CD4-positive, CD25-positive, alpha-beta regulatory T cell (primary cell): Measurements from ENCODE around the gene GMDS. TPM values are rescaled to one million over a fixed set of nuclear protein-coding genes. Genes with fewer than 3 reads are reported as not detected.
"Not testable (repeated sequence)": the region's sequence is repeated elsewhere in the genome, so short reads cannot be mapped to it uniquely, and the experiment has no call there.

ENCODE experiments used
- ATAC-seq, 2 donors: fragments of 150-1000 bp; cut with Tn5 transposase; one replicate each; pipeline ENCODE4 v1.10.0; 2021; ENCODE audit warnings: low read depth in 2 of 2, moderate number of reproducible peaks in 2 of 2, moderate library complexity in 1 of 2
- DNase-seq, 3 donors: peaks; one replicate each; pipeline versions ENCODE4 v3.0.0 to v3.0.0-alpha.2; 2012 to 2022; ENCODE audit warnings: mixed read lengths in 1 of 3
- H3K27ac ChIP-seq: one replicate; pipeline ENCODE4 v1.7.0; 2013; ENCODE audit warnings: mild to moderate bottlenecking, low read length; ENCODE audit not compliant: insufficient read depth, poor library complexity, severe bottlenecking
- H3K27me3 ChIP-seq: one replicate; pipeline ENCODE4 v1.7.0; 2013; ENCODE audit warnings: low read length; ENCODE audit not compliant: control insufficient read depth, insufficient read depth
- H3K36me3 ChIP-seq: one replicate; pipeline ENCODE4 v1.7.0; 2013; ENCODE audit warnings: mild to moderate bottlenecking, low read length, moderate library complexity; ENCODE audit not compliant: control insufficient read depth, insufficient read depth
- H3K4me1 ChIP-seq: 2 replicates; pipeline ENCODE4 v1.7.0; 2013; ENCODE audit warnings: mild to moderate bottlenecking, low read length; ENCODE audit not compliant: insufficient read depth, control insufficient read depth, poor library complexity, severe bottlenecking
- H3K4me3 ChIP-seq: one replicate; pipeline ENCODE4 v1.7.0; 2013; ENCODE audit warnings: low read depth, mild to moderate bottlenecking, low read length, moderate library complexity
- H3K9me3 ChIP-seq, 2 experiments: 1 replicate in 1 of 2; 2 replicates in 1 of 2; pipeline ENCODE4 v1.7.0; 2013; ENCODE audit warnings: low read length in 2 of 2, mild to moderate bottlenecking in 1 of 2, moderate library complexity in 1 of 2; ENCODE audit not compliant: control insufficient read depth in 2 of 2
- H3K27ac Mint-ChIP-seq, 3 donors: one replicate each; pipeline ENCODE4 v1.8.0; 2020 to 2022; ENCODE audit warnings: mild to moderate bottlenecking in 3 of 3, mixed read lengths in 3 of 3, moderate library complexity in 2 of 3
- H3K27me3 Mint-ChIP-seq: one replicate; pipeline ENCODE4 v1.8.0; 2022; ENCODE audit warnings: mild to moderate bottlenecking, mixed read lengths
- H3K36me3 Mint-ChIP-seq: one replicate; pipeline ENCODE4 v1.8.0; 2020; ENCODE audit warnings: mixed read lengths
- H3K4me1 Mint-ChIP-seq, 4 donors: one replicate each; pipeline ENCODE4 v1.8.0; 2020 to 2022; ENCODE audit warnings: mixed read lengths in 4 of 4, mild to moderate bottlenecking in 1 of 4
- H3K4me3 Mint-ChIP-seq, 4 donors: one replicate each; pipeline ENCODE4 v1.8.0; 2020 to 2022; ENCODE audit warnings: mild to moderate bottlenecking in 4 of 4, mixed read lengths in 4 of 4, moderate library complexity in 3 of 4
- H3K9me3 Mint-ChIP-seq, 7 donors: one replicate each; pipeline ENCODE4 v1.8.0; 2020 to 2022; ENCODE audit warnings: mixed read lengths in 7 of 7, mild to moderate bottlenecking in 3 of 7, moderate library complexity in 2 of 7
- polyA plus RNA-seq, 4 donors: library from polyadenylated mRNA; unstranded; fragments of 300-500 nt; fragmentation: Illumina TruSeq; gene quantifications; one replicate each; pipeline ENCODE4 v1.2.3, GENCODE V29; 2021
- total RNA-seq: library from RNA; stranded (reverse); gene quantifications from one replicate; pipeline ENCODE4 v1.2.3, GENCODE V29; 2022

The GMDS gene
- total and polyA plus RNA-seq, 5 donors from 2014 or later, result 17.5 to 23.9 (median 20.2) TPM

DNA sequence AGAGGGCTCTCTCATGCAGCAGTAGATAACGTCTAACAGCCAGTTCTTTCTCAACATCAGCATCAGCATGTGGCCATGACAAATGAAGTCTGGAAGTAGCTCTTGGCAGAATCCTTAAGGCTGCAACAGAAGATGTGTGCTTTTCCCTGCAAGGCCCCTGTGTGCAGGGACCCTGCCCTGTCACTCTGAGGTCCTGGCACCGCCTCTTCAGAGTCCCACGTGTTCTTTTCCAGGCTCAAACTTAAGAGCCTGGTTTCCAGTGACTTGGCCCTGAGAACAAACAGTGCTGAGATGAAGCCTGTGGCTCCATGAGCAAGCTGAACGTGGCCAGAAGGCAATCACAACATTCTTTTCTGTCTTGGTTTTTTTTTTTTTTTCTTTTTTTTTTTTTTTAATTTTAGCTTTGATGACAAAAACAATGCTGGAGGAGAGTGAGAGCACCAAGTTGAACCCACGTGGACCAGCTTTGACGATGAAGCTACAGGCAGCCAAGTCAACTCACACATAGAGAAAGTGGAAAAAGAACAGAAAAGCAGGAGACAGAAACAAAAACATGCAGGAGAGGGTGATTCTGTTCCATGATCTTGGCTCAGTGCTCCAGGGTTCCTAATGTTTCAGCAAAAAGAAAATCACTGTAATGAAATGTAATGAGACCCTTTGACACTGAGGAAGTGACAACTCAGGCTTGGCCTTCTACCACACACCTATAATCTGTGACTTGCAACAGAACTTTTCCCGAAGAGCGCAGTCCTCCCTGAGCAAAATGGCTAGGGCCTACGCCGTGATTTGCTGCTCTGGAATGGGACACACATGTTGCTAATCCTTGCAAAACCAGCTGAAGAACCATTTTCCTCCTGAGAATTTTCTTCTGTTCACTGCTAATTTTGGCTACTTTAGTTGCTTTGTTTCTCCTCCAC lies 549.6 kb downstream of the GMDS start:
- Mint-ChIP-seq H3K9me3 (peaks cover 0 to 12% (median 0%) of the 10 kb centered on the region in 7 donors), H3K27me3 (no peaks in the 10 kb centered on the region), H3K36me3 (peaks cover 16% of the 10 kb centered on the region), H3K4me1 (peaks cover 0 to 4% (median 4%) of the 10 kb centered on the region in 4 donors), H3K27ac (no peak overlapping the region), H3K4me3 (no peak overlapping the region)
- ATAC-seq (no peak), DNase-seq (no peak)
- Histone ChIP-seq H3K4me3 (no peak overlapping the region), H3K9me3 (no peaks in the 10 kb centered on the region), H3K4me1 (no peaks in the 10 kb centered on the region), H3K27me3 (no peaks in the 10 kb centered on the region), H3K36me3 (no peaks in the 10 kb centered on the region), H3K27ac (no peak overlapping the region)

DNA sequence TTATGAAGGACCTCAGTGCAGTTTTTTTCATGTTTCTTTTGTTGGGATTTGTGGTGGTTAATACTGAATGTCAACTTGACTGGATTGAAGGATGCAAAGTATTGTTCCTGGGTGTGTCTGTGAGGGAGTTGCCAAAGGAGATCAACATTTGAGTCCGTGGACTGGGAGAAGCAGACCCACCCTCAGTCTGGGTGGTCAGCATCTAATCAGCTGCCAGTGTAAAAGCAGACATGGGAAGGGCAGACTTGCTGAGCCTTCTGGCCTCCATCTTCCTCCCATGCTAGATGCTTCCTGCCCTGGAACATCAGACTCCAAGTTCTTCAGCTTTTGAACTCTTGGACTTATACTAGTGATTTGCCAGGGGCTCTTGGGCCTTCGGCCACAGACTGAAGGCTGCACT lies 553.6 kb downstream of the GMDS start:
- not testable (repeated sequence) for H3K27ac ChIP-seq, H3K36me3 ChIP-seq, H3K27me3 ChIP-seq, H3K4me1 Mint-ChIP-seq, H3K4me3 ChIP-seq, H3K4me3 Mint-ChIP-seq, H3K27me3 Mint-ChIP-seq, DNase-seq, H3K4me1 ChIP-seq, H3K9me3 ChIP-seq, ATAC-seq, H3K27ac Mint-ChIP-seq
- peaks cover 0 to 12% (median 0%) of the 10 kb centered on the region in 7 donors for H3K9me3 Mint-ChIP-seq
- H3K36me3 Mint-ChIP-seq, result peaks cover 19% of the 10 kb centered on the region

DNA sequence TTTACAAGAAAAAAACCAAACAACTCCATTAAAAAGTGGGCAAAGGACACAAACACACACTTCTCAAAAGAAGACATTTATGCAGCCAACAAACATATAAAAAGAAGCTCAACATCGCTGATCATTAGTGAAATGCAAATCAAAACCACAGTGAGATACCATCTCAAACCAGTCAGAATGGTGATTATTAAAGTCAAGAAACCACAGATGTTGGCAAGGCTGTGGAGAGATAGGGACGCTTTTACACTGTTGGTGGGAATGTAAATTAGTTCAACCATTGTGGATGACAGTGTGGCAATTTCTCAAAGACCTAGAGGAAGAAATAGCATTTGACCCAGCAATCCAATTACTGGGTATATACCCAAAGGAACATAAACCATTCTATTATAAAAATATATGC lies 554.7 kb downstream of the GMDS start:
- not testable (repeated sequence) for ATAC-seq, H3K36me3 ChIP-seq, H3K4me3 ChIP-seq, H3K4me3 Mint-ChIP-seq, H3K9me3 ChIP-seq, H3K27me3 ChIP-seq, H3K27ac ChIP-seq, H3K27me3 Mint-ChIP-seq, H3K4me1 ChIP-seq, H3K27ac Mint-ChIP-seq, H3K4me1 Mint-ChIP-seq, DNase-seq
- Mint-ChIP-seq H3K36me3 (peaks cover 12% of the 10 kb centered on the region), H3K9me3 (peaks cover 0 to 12% (median 0%) of the 10 kb centered on the region in 7 donors)

DNA sequence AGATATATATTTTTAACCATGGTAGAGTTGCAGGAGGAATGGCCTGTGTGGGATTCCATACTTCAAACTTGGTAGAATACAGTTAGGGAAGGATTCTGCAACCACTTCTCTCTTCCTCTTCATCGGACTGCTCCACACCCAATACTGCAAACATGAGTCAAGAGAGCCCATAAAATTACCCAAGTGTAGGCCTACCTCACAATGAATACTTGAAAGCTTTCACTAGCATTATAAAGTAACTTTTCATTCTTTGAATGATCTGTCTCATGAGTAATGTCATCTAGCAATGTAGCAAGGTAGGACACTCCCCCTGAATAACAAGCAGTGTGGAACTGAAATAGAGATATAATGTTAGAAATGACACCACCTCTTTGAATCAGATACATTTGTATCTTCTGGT lies 556.3 kb downstream of the GMDS start:
- no peaks in the 10 kb centered on the region for H3K27me3 Mint-ChIP-seq
- no peak overlapping the region for H3K4me3 ChIP-seq
- DNase-seq, result no peak
- no peaks in the 10 kb centered on the region for H3K27me3 ChIP-seq
- no peaks in the 10 kb centered on the region for H3K4me1 ChIP-seq
- no peaks in the 10 kb centered on the region for H3K9me3 ChIP-seq
- H3K36me3 ChIP-seq, result no peaks in the 10 kb centered on the region
- H3K36me3 Mint-ChIP-seq, result peaks cover 12% of the 10 kb centered on the region
- no peak overlapping the region for H3K27ac ChIP-seq
- H3K4me1 Mint-ChIP-seq, result peaks cover 0 to 6% (median 3%) of the 10 kb centered on the region in 4 donors
- H3K4me3 Mint-ChIP-seq, result no peak overlapping the region
- no peak for ATAC-seq
- no peak overlapping the region for H3K27ac Mint-ChIP-seq
- H3K9me3 Mint-ChIP-seq, result peaks cover 0 to 12% (median 0%) of the 10 kb centered on the region in 7 donors

- no peaks in the 10 kb centered on the region for H3K27me3 ChIP-seq
- H3K27ac Mint-ChIP-seq, result no peak overlapping the region
- H3K27me3 Mint-ChIP-seq, result no peaks in the 10 kb centered on the region
Measured at GRCh38 chr6:1688396-1688795, 557.0 kb downstream of the GMDS start.

GRCh38 chr6:1687402-1687801 lies 558.0 kb downstream of the GMDS start:
- H3K36me3 Mint-ChIP-seq, result peaks cover 8% of the 10 kb centered on the region
- ATAC-seq (no peak), DNase-seq (no peak)
- no peaks in the 10 kb centered on the region for H3K27me3 Mint-ChIP-seq
- H3K36me3 ChIP-seq, result no peaks in the 10 kb centered on the region
- no peak overlapping the region for H3K27ac Mint-ChIP-seq
- H3K4me3 Mint-ChIP-seq, result no peak overlapping the region
- no peak overlapping the region for H3K4me3 ChIP-seq
- no peaks in the 10 kb centered on the region for H3K9me3 ChIP-seq
- H3K27me3 ChIP-seq, result no peaks in the 10 kb centered on the region
- peaks cover 0 to 6% (median 2%) of the 10 kb centered on the region in 4 donors for H3K4me1 Mint-ChIP-seq
- H3K9me3 Mint-ChIP-seq, result peaks cover 0 to under 1% (median 0%) of the 10 kb centered on the region in 7 donors
- H3K4me1 ChIP-seq, result no peaks in the 10 kb centered on the region
- no peak overlapping the region for H3K27ac ChIP-seq

More at GRCh38 chr6:1688396-1688795, 557.0 kb downstream of the GMDS start:
- H3K9me3 Mint-ChIP-seq, result peaks cover 0 to 10% (median 0%) of the 10 kb centered on the region in 7 donors
- no peaks in the 10 kb centered on the region for H3K36me3 ChIP-seq
- H3K4me1 Mint-ChIP-seq, result peaks cover 0 to 6% (median 3%) of the 10 kb centered on the region in 4 donors
- H3K36me3 Mint-ChIP-seq, result peaks cover 12% of the 10 kb centered on the region
- ATAC-seq (no peak), DNase-seq (no peak)
- H3K27ac ChIP-seq, result no peak overlapping the region
- no peak overlapping the region for H3K4me3 ChIP-seq
- H3K9me3 ChIP-seq, result no peaks in the 10 kb centered on the region
- H3K4me1 ChIP-seq, result no peaks in the 10 kb centered on the region
- H3K4me3 Mint-ChIP-seq, result no peak overlapping the region

DNA sequence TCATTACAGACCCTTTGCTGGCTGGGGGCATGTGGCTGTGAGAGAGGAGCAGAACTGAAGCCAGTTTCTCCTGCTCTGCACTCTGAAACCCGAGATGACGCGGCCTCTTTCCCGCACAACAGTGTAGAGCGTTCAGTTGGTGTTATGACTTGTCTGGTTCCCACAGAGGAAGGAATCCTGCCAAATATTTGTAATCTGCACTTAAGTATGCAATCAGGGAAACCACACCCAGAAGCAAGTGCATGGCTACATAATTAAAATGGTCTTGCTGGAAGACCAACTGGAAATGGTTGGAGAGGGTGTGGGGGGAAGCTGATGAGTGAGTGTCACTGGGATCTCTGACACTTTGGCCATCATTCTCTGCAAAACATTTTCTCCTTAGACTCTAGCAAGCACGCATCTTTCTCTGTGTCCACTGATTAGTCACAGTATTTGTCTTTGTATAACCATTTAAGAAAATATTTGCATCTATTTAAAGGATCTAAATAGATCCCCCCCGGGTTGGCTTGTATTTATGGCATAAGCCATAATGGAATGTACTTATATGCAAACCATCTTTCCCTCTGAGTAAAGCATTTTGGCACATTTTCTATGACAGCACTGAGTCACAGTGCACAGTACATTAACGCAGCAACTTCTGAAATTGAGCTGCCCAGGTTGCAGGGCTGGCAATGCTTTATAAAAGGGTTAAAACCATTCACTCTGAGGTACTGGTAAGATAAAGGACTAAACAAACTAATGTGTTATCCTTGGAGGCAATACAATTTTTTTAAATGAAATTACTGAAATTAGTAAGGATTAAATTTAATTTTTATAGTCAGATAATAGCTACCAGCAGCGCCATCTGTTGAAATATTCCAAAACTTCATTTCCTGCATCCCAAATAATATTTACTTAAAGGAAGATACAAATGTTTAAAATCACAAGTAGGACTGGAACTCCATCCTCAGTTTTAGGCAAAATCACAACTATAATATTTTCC lies 559.0 kb downstream of the GMDS start:
- no peaks in the 10 kb centered on the region for H3K9me3 ChIP-seq
- H3K4me1 ChIP-seq, result no peaks in the 10 kb centered on the region
- peaks cover 8% of the 10 kb centered on the region for H3K36me3 Mint-ChIP-seq
- H3K4me3 ChIP-seq, result no peak overlapping the region
- no peaks in the 10 kb centered on the region for H3K27me3 Mint-ChIP-seq
- no peak overlapping the region for H3K27ac ChIP-seq
- H3K9me3 Mint-ChIP-seq, result no peaks in the 10 kb centered on the region
- peaks cover 0 to 6% (median 1%) of the 10 kb centered on the region in 4 donors for H3K4me1 Mint-ChIP-seq
- ATAC-seq (no peak), DNase-seq (no peak)
- H3K4me3 Mint-ChIP-seq, result no peak overlapping the region
- no peak overlapping the region for H3K27ac Mint-ChIP-seq
- no peaks in the 10 kb centered on the region for H3K27me3 ChIP-seq
- H3K36me3 ChIP-seq, result no peaks in the 10 kb centered on the region
